H1 (cell line): ENCODE measurements around the gene AGAP1. TPM values are rescaled to one million over a fixed set of nuclear protein-coding genes. Genes with fewer than 3 reads are reported as not detected.

ENCODE experiments used
- CBX8 ChIP-seq: fragments of 300-800, 300-1000 bp; sonication (generic); IDR thresholded peaks from 2 replicates; pipeline ENCODE4 v1.7.1; 2016; ENCODE audit warnings: low read depth, low read length, borderline replicate concordance
- CHD7 ChIP-seq: fragments of 300-600 bp; sonication (generic); IDR thresholded peaks from 2 replicates; pipeline ENCODE4 v1.7.1; 2012; ENCODE audit warnings: low read length, moderate library complexity, mild to moderate bottlenecking, inconsistent platforms; ENCODE audit not compliant: insufficient replicate concordance
- CTBP2 ChIP-seq: IDR thresholded peaks from 2 replicates; pipeline ENCODE4 v1.7.0; 2011; ENCODE audit warnings: borderline replicate concordance, mild to moderate bottlenecking, moderate library complexity, mixed read lengths, low read length; ENCODE audit not compliant: insufficient read depth, insufficient read length
- NRF1 ChIP-seq: IDR thresholded peaks from 2 replicates; pipeline ENCODE4 v1.6.1; 2011; ENCODE audit warnings: mild to moderate bottlenecking, low read depth, low read length, improper control_type of control experiment
- RFX5 ChIP-seq: IDR thresholded peaks from 2 replicates; pipeline ENCODE4 v1.6.1; 2011; ENCODE audit warnings: low read depth, low read length, improper control_type of control experiment, borderline replicate concordance
- RNF2 ChIP-seq: fragments of 200-900, 300-1000 bp; sonication (generic); IDR thresholded peaks from 2 replicates; pipeline ENCODE4 v1.7.1; 2016; ENCODE audit warnings: borderline replicate concordance, low read depth, mild to moderate bottlenecking, antibody characterized with exemption, low read length; ENCODE audit not compliant: poor library complexity, severe bottlenecking; ENCODE audit errors: missing control alignments
- polyA plus RNA-seq, 7 experiments: library from polyadenylated mRNA; depleted of rRNA in 3 of 7; stranded (reverse) in 5 of 7; unstranded in 2 of 7; fragments of >200 nt in 5 of 7; fragments of 200-250 nt in 2 of 7; gene quantifications; 1 replicate in 5 of 7; 2 replicates in 1 of 7; 4 replicates in 1 of 7; pipeline versions ENCODE4 v1.2.1 to v1.2.3, GENCODE V29; 2011 to 2013; ENCODE audit warnings: missing spikeins in 2 of 7, mixed read lengths in 2 of 7
- total RNA-seq: library from RNA; stranded (reverse); fragmentation: NEBNext Ultra II Directional; extraction: Animal tissue kit (Norgen Biotek cat#: 25700); gene quantifications from 2 replicates; pipeline ENCODE4 v1.2.1, GENCODE V29; 2021

The AGAP1 gene
- total and polyA plus RNA-seq, 2 of the 8 experiments (the other 6 are each of a cell fraction or from before 2014, with no cell fraction given), result 18.1 to 39.4 TPM

- TF ChIP-seq CHD7 (no peak), NRF1 (no peak), CBX8 (no peak), RNF2 (no peak), CTBP2 (no peak), RFX5 (no peak)
- TF ChIP-seq, all 59 proteins: peak for 0
These were observed 259.0 kb downstream of the AGAP1 start (continued) for GRCh38 chr2:235752846-235753245.
